Fibroblast of lung (primary cell): Measurements from ENCODE around the gene UTP14A.

Experiments
- CTCF ChIP-seq, 2 donors: IDR thresholded peaks in 1 of 2; conservative IDR thresholded peaks in 1 of 2; 1 replicate in 1 of 2; 2 replicates in 1 of 2; pipeline ENCODE4 v1.5.1; 2011 to 2012; ENCODE audit warnings: low read length in 2 of 2, control low read depth in 1 of 2, inconsistent platforms in 1 of 2, low read depth in 1 of 2, mild to moderate bottlenecking in 1 of 2
- EZH2 ChIP-seq: IDR thresholded peaks from 2 replicates; pipeline ENCODE4 v1.5.1; 2012; ENCODE audit warnings: low read length, control low read depth, mild to moderate bottlenecking; ENCODE audit errors: missing control alignments

GRCh38 chrX:129938081-129938480, 32.1 kb downstream of the UTP14A start:
- TF ChIP-seq CTCF (conservative IDR thresholded peaks at IDR 0.05 in 1 of 2, IDR thresholded peaks at IDR 0.05 in 1 of 2; ENCODE audit: low read depth in 1 of 2, low read length in 2 of 2): no peak
- no peak for TF ChIP-seq EZH2
